Fibroblast of lung (primary cell): ENCODE results near the gene NME7.

Experiments used
- CTCF ChIP-seq, 2 donors: IDR thresholded peaks in 1 of 2; conservative IDR thresholded peaks in 1 of 2; 1 replicate in 1 of 2; 2 replicates in 1 of 2; pipeline ENCODE4 v1.5.1; 2011 to 2012; ENCODE audit warnings: low read length in 2 of 2, control low read depth in 1 of 2, inconsistent platforms in 1 of 2, low read depth in 1 of 2, mild to moderate bottlenecking in 1 of 2
- EZH2 ChIP-seq: IDR thresholded peaks from 2 replicates; pipeline ENCODE4 v1.5.1; 2012; ENCODE audit warnings: low read length, control low read depth, mild to moderate bottlenecking; ENCODE audit errors: missing control alignments

- TF ChIP-seq CTCF (conservative IDR thresholded peaks at IDR 0.05 in 1 of 2, IDR thresholded peaks at IDR 0.05 in 1 of 2; ENCODE audit: low read depth in 1 of 2, low read length in 2 of 2) = no peak
- TF ChIP-seq EZH2 = no peak
These were observed 276.1 kb downstream of the NME7 start for GRCh38 chr1:169091480-169091941.
